ENCODE measurements around the gene TOM1L1. TPM values are rescaled to one million over a fixed set of nuclear protein-coding genes. Genes with fewer than 3 reads are reported as not detected.

The TOM1L1 gene
- polyA plus RNA-seq, 1 experiment, result 37.8 TPM

- no peak for DNase-seq (ENCODE audit: low read depth, low spot score)
Observed at GRCh38 chr17:54924405-54924804, 23.8 kb downstream of the TOM1L1 start.

GRCh38 chr17:54927525-54927924 is 26.9 kb downstream of the TOM1L1 start:
- TF ChIP-seq, protein P1, sequence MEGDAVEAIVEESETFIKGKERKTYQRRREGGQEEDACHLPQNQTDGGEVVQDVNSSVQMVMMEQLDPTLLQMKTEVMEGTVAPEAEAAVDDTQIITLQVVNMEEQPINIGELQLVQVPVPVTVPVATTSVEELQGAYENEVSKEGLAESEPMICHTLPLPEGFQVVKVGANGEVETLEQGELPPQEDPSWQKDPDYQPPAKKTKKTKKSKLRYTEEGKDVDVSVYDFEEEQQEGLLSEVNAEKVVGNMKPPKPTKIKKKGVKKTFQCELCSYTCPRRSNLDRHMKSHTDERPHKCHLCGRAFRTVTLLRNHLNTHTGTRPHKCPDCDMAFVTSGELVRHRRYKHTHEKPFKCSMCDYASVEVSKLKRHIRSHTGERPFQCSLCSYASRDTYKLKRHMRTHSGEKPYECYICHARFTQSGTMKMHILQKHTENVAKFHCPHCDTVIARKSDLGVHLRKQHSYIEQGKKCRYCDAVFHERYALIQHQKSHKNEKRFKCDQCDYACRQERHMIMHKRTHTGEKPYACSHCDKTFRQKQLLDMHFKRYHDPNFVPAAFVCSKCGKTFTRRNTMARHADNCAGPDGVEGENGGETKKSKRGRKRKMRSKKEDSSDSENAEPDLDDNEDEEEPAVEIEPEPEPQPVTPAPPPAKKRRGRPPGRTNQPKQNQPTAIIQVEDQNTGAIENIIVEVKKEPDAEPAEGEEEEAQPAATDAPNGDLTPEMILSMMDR (IDR thresholded peaks at IDR 0.05; ENCODE audit: low read depth, low read length), result no peak

More at GRCh38 chr17:54924405-54924804, 23.8 kb downstream of the TOM1L1 start:
- POLR2A ChIA-PET, result no interaction called here
- TF ChIP-seq, protein P1 (IDR thresholded peaks at IDR 0.05; ENCODE audit: low read depth, low read length), result no peak
- no peaks in the 10 kb centered on the region for H3K27me3 ChIP-seq (ENCODE audit: control insufficient read depth, insufficient read depth, low read length)
- no peak overlapping the region for H3K4me3 ChIP-seq (ENCODE audit: low read depth, low read length)
- H3K9me3 ChIP-seq (ENCODE audit: control insufficient read depth, insufficient read depth, low read length), result no peaks in the 10 kb centered on the region
- CTCF ChIA-PET, result no interaction called here
- no peak overlapping the region for H3K27ac ChIP-seq (ENCODE audit: low read depth, low read length)

DNA sequence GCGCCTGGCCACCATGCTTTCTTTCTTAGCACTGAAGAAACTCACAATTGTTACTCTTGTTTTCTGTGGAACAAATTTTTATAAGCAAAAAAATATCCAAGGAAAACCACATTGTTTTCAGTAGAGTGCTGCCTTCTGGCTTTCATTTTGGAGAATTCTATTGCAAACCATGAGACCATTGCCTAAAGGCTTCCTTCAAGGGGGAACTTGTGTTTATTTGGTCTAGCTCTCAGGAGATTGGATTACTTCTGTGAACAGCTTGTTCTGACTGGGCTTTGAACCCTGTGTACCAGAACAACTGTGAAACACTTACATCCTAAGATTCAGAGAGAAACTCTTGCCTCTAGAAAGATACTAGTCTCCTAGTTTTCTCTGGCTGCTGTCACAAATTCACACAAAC is 32.1 kb downstream of the TOM1L1 start:
- TF ChIP-seq, protein P1 (IDR thresholded peaks at IDR 0.05; ENCODE audit: low read depth, low read length), result no peak
- Histone ChIP-seq H3K4me3 (ENCODE audit: low read depth, low read length) (no peak overlapping the region), H3K27ac (ENCODE audit: low read depth, low read length) (no peak overlapping the region), H3K27me3 (ENCODE audit: control insufficient read depth, insufficient read depth, low read length) (no peaks in the 10 kb centered on the region), H3K9me3 (ENCODE audit: control insufficient read depth, insufficient read depth, low read length) (no peaks in the 10 kb centered on the region)
- ChIA-PET CTCF (no interaction called here), POLR2A (no interaction called here)
- DNase-seq (ENCODE audit: low read depth, low spot score), result no peak

More at GRCh38 chr17:54927525-54927924, 26.9 kb downstream of the TOM1L1 start:
- Histone ChIP-seq H3K4me3 (ENCODE audit: low read depth, low read length) (no peak overlapping the region), H3K9me3 (ENCODE audit: control insufficient read depth, insufficient read depth, low read length) (no peaks in the 10 kb centered on the region), H3K27ac (ENCODE audit: low read depth, low read length) (no peak overlapping the region), H3K27me3 (ENCODE audit: control insufficient read depth, insufficient read depth, low read length) (no peaks in the 10 kb centered on the region)
- ChIA-PET CTCF (no interaction called here), POLR2A (no interaction called here)
- DNase-seq (ENCODE audit: low read depth, low spot score), result no peak

DNA sequence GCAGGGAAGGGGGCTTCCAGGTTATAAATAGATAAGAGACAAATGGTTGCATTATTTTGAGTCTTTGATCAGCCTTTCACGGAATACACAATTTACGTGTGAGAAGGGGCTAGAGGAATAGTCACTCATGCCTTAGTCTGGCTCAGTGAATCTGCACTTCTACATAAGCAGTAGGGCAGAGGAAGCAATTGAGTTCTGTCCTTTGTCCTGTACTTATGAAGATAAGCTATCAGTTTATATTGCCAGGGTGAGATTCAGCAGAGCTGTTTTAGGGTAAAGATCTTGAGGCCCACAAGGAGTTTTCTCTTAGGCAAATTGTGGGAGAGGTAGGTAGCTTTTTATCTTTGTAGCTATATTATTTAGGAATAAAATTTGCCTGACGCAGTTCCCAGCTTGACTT is 33.3 kb downstream of the TOM1L1 start:
- Histone ChIP-seq H3K27ac (ENCODE audit: low read depth, low read length) (no peak overlapping the region), H3K9me3 (ENCODE audit: control insufficient read depth, insufficient read depth, low read length) (no peaks in the 10 kb centered on the region), H3K4me3 (ENCODE audit: low read depth, low read length) (no peak overlapping the region), H3K27me3 (ENCODE audit: control insufficient read depth, insufficient read depth, low read length) (no peaks in the 10 kb centered on the region)
- ChIA-PET POLR2A (no interaction called here), CTCF (no interaction called here)
- TF ChIP-seq, protein P1 (IDR thresholded peaks at IDR 0.05; ENCODE audit: low read depth, low read length), result no peak
- no peak for DNase-seq (ENCODE audit: low read depth, low spot score)

- ChIA-PET POLR2A (no interaction called here), CTCF (no interaction called here)
- H3K27me3 ChIP-seq (ENCODE audit: control insufficient read depth, insufficient read depth, low read length), result no peaks in the 10 kb centered on the region
- TF ChIP-seq, protein P1 (IDR thresholded peaks at IDR 0.05; ENCODE audit: low read depth, low read length), result no peak
- H3K9me3 ChIP-seq (ENCODE audit: control insufficient read depth, insufficient read depth, low read length), result no peaks in the 10 kb centered on the region
- no peak for DNase-seq (ENCODE audit: low read depth, low spot score)
- H3K27ac ChIP-seq (ENCODE audit: low read depth, low read length), result no peak overlapping the region
- H3K4me3 ChIP-seq (ENCODE audit: low read depth, low read length), result no peak overlapping the region
Observed at GRCh38 chr17:54935471-54935870, 34.8 kb downstream of the TOM1L1 start.
